ENCODE data around the gene LAMA2. TPM values are rescaled to one million over a fixed set of nuclear protein-coding genes. Genes with fewer than 3 reads are reported as not detected.

Gene LAMA2
- total RNA-seq, 1 experiment from 2014 or later: 4.2 TPM

GRCh38 chr6:129453073-129453472, 570.1 kb downstream of the LAMA2 start:
- H2BK120ac ChIP-seq (ENCODE audit: low read depth, low read length, poor library complexity, severe bottlenecking): no peak overlapping the region
- Mint-ChIP-seq H3K27ac (no peak overlapping the region), H3K4me1 (no peaks in the 10 kb centered on the region), H3K9me3 (no peaks in the 10 kb centered on the region; a peak in 1 of 5 replicates), H3K4me3 (no peak overlapping the region), H3K36me3 (ENCODE audit: insufficient read depth in 1 of 3, low read depth in 3 of 3) (no peaks in the 10 kb centered on the region), H3K27me3 (ENCODE audit: low read depth) (no peaks in the 10 kb centered on the region)
- no peak overlapping the region for H2BK15ac ChIP-seq (ENCODE audit: low read depth, low read length)
- no peak overlapping the region for H3K56ac ChIP-seq (ENCODE audit: insufficient read length, low read depth, low read length)
- no peaks in the 10 kb centered on the region for H3K9me3 ChIP-seq (ENCODE audit: control insufficient read depth, low read depth, low read length)
- H3K4me2 ChIP-seq (ENCODE audit: insufficient read depth, insufficient read length, low read length): no peak overlapping the region
- H4K8ac ChIP-seq (replicated peaks; ENCODE audit: insufficient read length, low read depth, low read length): no peak overlapping the region
- no peak overlapping the region for H3K23ac ChIP-seq (ENCODE audit: insufficient read length, low read depth, low read length)
- H3K4ac ChIP-seq (ENCODE audit: low read depth, low read length): no peak overlapping the region
- H3K9ac ChIP-seq (ENCODE audit: extremely low read depth, insufficient read length, low read length): no peak overlapping the region
- no peak overlapping the region for H2AK5ac ChIP-seq (ENCODE audit: insufficient read length, low read length)
- H3K14ac ChIP-seq (ENCODE audit: insufficient read depth, low read length): no peak overlapping the region
- H3T11ph ChIP-seq (ENCODE audit: low read length): no peak overlapping the region
- no peak for TF ChIP-seq CTCF (conservative IDR thresholded peaks at IDR 0.05)
- H3K27me3 ChIP-seq (ENCODE audit: insufficient read depth, low read length): no peaks in the 10 kb centered on the region
- DNase-seq: no peak
- no peak overlapping the region for H3K18ac ChIP-seq (ENCODE audit: insufficient read length, low read depth, low read length)
- no peaks in the 10 kb centered on the region for H3K79me1 ChIP-seq (ENCODE audit: insufficient read depth, low read depth, low read length, poor library complexity, severe bottlenecking)
- no peak overlapping the region for H2BK5ac ChIP-seq (ENCODE audit: insufficient read length, low read length)
- H4K20me1 ChIP-seq (ENCODE audit: control insufficient read depth, insufficient read depth, insufficient read length): no peaks in the 10 kb centered on the region
- H2BK20ac ChIP-seq (ENCODE audit: low read depth, low read length, poor library complexity, severe bottlenecking): no peak overlapping the region
- no peaks in the 10 kb centered on the region for H3K4me1 ChIP-seq (ENCODE audit: insufficient read depth, low read length)
- H3K79me2 ChIP-seq (ENCODE audit: insufficient read depth, low read length): no peaks in the 10 kb centered on the region
- no peak overlapping the region for H2BK12ac ChIP-seq (ENCODE audit: insufficient read length, low read depth, low read length)
- no peak overlapping the region for H4K5ac ChIP-seq (ENCODE audit: insufficient read length, low read depth, low read length)
- H3K23me2 ChIP-seq (ENCODE audit: insufficient read length, low read depth, low read length, poor library complexity, severe bottlenecking): no peaks in the 10 kb centered on the region
- H4K91ac ChIP-seq (ENCODE audit: insufficient read length, low read depth, low read length): no peak overlapping the region
- H3K27ac ChIP-seq (ENCODE audit: insufficient read length, low read depth, low read length): no peak overlapping the region
- no CpG with 5 or more reads among the region's 3 CpGs for WGBS (ENCODE audit: extremely low coverage, insufficient read length, low lambda C conversion rate)
- H2AFZ ChIP-seq (ENCODE audit: low read length): no peak overlapping the region
